Effector CD4-positive, alpha-beta T cell (primary cell): ENCODE measurements around the gene RTL9.

Source experiments
- DNase-seq: peaks from one replicate; pipeline ENCODE4 v3.0.0-alpha.2; 2020

RTL9 gene

GRCh38 chrX:110407910-110408545, 49.4 kb downstream of the RTL9 start:
- peak; percentile 57 for DNase-seq
